ENCODE measurements around the gene CSH1.
"Not testable (repeated sequence)": the region's sequence is repeated elsewhere in the genome, so short reads cannot be mapped to it uniquely, and the experiment has no call there.

GRCh38 chr17:63894821-63895220 lies 1.6 kb downstream of the CSH1 start:
- not testable (repeated sequence) for TF ChIP-seq ZNF510 (tag by site-specific recombination; IDR thresholded peaks at IDR 0.05; ENCODE audit: insufficient replicate concordance); CTCF (tag by site-specific recombination; IDR thresholded peaks at IDR 0.05); ZFP37 (tag by site-specific recombination; IDR thresholded peaks at IDR 0.05); ZNF362 (tag by site-specific recombination; IDR thresholded peaks at IDR 0.05); ZBTB6 (tag by site-specific recombination; IDR thresholded peaks at IDR 0.05); ZNF23 (tag by site-specific recombination; IDR thresholded peaks at IDR 0.05; ENCODE audit: borderline replicate concordance); SP2 (tag by site-specific recombination; IDR thresholded peaks at IDR 0.05); SETDB1 (IDR thresholded peaks at IDR 0.05; ENCODE audit: insufficient read length, low read length); ZBTB49 (tag by site-specific recombination; IDR thresholded peaks at IDR 0.05; ENCODE audit: low read depth); ZNF391 (tag by site-specific recombination; IDR thresholded peaks at IDR 0.05; ENCODE audit: borderline replicate concordance, low read depth); ZNF184 (tag by site-specific recombination; IDR thresholded peaks at IDR 0.05)
- TF ChIP-seq, protein P1, sequence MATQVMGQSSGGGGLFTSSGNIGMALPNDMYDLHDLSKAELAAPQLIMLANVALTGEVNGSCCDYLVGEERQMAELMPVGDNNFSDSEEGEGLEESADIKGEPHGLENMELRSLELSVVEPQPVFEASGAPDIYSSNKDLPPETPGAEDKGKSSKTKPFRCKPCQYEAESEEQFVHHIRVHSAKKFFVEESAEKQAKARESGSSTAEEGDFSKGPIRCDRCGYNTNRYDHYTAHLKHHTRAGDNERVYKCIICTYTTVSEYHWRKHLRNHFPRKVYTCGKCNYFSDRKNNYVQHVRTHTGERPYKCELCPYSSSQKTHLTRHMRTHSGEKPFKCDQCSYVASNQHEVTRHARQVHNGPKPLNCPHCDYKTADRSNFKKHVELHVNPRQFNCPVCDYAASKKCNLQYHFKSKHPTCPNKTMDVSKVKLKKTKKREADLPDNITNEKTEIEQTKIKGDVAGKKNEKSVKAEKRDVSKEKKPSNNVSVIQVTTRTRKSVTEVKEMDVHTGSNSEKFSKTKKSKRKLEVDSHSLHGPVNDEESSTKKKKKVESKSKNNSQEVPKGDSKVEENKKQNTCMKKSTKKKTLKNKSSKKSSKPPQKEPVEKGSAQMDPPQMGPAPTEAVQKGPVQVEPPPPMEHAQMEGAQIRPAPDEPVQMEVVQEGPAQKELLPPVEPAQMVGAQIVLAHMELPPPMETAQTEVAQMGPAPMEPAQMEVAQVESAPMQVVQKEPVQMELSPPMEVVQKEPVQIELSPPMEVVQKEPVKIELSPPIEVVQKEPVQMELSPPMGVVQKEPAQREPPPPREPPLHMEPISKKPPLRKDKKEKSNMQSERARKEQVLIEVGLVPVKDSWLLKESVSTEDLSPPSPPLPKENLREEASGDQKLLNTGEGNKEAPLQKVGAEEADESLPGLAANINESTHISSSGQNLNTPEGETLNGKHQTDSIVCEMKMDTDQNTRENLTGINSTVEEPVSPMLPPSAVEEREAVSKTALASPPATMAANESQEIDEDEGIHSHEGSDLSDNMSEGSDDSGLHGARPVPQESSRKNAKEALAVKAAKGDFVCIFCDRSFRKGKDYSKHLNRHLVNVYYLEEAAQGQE (tag by site-specific recombination; IDR thresholded peaks at IDR 0.05): not testable (repeated sequence)

Measured in HEK293 (cell line).